ENCODE results near the gene MBTPS1.
A peak's percentile ranks its signal among the peaks of the same experiment; 100 is the strongest.

DNA sequence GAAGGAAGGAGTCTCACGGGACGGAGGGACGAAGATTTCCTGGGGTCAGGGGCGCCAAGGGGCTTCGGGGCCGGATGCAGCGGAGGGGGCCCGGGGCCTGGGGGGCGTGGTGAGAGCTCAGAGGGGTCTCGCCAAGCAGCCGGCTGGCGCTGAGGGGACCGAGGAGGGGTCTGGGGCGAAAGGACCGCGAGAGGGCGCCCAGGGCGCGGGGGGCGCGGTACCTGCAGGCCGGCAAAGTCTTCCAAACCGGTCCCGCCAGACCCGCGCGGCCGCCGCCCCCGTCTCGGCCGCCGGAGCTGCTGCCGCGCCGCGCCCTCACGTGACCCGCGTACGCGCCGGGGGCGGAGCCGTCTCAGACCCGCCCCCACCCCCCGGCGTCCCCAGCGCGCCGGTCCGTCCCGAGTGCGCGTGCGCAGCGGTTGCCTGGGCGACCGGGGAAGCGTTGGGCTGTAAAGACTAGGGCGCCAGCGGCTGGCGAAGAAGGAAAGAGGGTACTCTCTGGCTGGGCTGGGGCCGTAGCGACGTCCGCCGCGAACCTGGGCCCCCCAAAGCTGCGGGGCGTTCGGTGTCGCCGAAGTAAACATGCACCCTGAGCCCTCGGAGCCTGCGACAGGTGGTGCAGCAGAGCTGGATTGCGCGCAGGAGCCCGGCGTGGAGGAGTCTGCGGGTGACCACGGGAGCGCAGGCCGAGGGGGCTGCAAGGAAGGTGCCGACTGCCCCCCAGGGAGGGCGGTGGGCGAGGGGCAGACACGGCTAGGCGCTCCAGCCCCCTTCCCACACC is 28.3 kb upstream of the MBTPS1 start, which contains the start of the genes DNAAF1 and HSDL1:
- TF ChIP-seq POLR2A (IDR thresholded peaks at IDR 0.05): peak; percentile 23
- TF ChIP-seq, protein P1, sequence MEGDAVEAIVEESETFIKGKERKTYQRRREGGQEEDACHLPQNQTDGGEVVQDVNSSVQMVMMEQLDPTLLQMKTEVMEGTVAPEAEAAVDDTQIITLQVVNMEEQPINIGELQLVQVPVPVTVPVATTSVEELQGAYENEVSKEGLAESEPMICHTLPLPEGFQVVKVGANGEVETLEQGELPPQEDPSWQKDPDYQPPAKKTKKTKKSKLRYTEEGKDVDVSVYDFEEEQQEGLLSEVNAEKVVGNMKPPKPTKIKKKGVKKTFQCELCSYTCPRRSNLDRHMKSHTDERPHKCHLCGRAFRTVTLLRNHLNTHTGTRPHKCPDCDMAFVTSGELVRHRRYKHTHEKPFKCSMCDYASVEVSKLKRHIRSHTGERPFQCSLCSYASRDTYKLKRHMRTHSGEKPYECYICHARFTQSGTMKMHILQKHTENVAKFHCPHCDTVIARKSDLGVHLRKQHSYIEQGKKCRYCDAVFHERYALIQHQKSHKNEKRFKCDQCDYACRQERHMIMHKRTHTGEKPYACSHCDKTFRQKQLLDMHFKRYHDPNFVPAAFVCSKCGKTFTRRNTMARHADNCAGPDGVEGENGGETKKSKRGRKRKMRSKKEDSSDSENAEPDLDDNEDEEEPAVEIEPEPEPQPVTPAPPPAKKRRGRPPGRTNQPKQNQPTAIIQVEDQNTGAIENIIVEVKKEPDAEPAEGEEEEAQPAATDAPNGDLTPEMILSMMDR (IDR thresholded peaks at IDR 0.05): peak in 1 of 3 donors; percentile 4

Measured in ovary (tissue), 3 donors.